ENCODE measurements around the gene MT1H. TPM values are rescaled to one million over a fixed set of nuclear protein-coding genes. Genes with fewer than 3 reads are reported as not detected.

Gene MT1H
- total and polyA plus RNA-seq, 2 donors (not counting 1 experiment from before 2014, with no cell fraction given) = not detected

GRCh38 chr16:56691885-56692284 lies 22.3 kb downstream of the MT1H start:
- H3K9me3 ChIP-seq (ENCODE audit: control extremely low read depth in 1 of 3, control insufficient read depth in 2 of 3, insufficient read depth in 1 of 3, low read length in 2 of 3) = peaks cover 0 to 17% (median 0%) of the 10 kb centered on the region in 3 donors
- intact Hi-C loops (cut with micrococcal nuclease) = no loop called here
- H3K9ac ChIP-seq (ENCODE audit: low read length) = no peak overlapping the region
- DNase-seq (no peak), ATAC-seq (ENCODE audit: low read depth) (no peak)
- H3K27me3 Mint-ChIP-seq = peaks cover 19% of the 10 kb centered on the region
- H3K4me1 Mint-ChIP-seq = no peaks in the 10 kb centered on the region
- no peak overlapping the region for H3K27ac Mint-ChIP-seq
- H3K4me3 ChIP-seq (ENCODE audit: control extremely low read depth in 1 of 5, extremely low read depth in 1 of 5, insufficient read depth in 1 of 5, low read depth in 2 of 5, low read length in 4 of 5) = no peak overlapping the region
- no peak for TF ChIP-seq EZH2 (IDR thresholded peaks at IDR 0.05; ENCODE audit: borderline replicate concordance, insufficient read depth, low read depth, low read length, poor library complexity, severe bottlenecking)
- H3K4me2 ChIP-seq (replicated peaks; ENCODE audit: low read depth, low read length, poor library complexity, severe bottlenecking) = no peak overlapping the region
- H3K27me3 ChIP-seq (replicated peaks in 1 of 4; ENCODE audit: control extremely low read depth in 1 of 4, control insufficient read depth in 3 of 4, insufficient read depth in 4 of 4, low read length in 3 of 4) = peaks cover 0 to 2% (median 0%) of the 10 kb centered on the region in 4 experiments
- H3K36me3 ChIP-seq (replicated peaks in 1 of 2; ENCODE audit: control extremely low read depth in 1 of 2, control insufficient read depth in 1 of 2, extremely low read depth in 1 of 2, insufficient read depth in 2 of 2, low read length in 1 of 2) = no peaks in the 10 kb centered on the region
- CTCF ChIA-PET = interaction anchor here (3.3 kb wide), 1 partner anchor 9 kb away, joined by 15 read pairs; no protein-coding TSS in a partner anchor
- 87% methylated on average over 4 of the region's 4 CpGs for WGBS (ENCODE audit: insufficient coverage)
- H2AFZ ChIP-seq (ENCODE audit: insufficient read depth, low read depth, low read length, poor library complexity, severe bottlenecking) = no peak overlapping the region
- H3K4me1 ChIP-seq (ENCODE audit: control insufficient read depth in 2 of 2, insufficient read depth in 2 of 2, low read length in 2 of 2) = no peaks in the 10 kb centered on the region
- no peaks in the 10 kb centered on the region for H4K20me1 ChIP-seq (ENCODE audit: control insufficient read depth, insufficient read depth, low read length, poor library complexity, severe bottlenecking)
- no peak overlapping the region for H3K27ac ChIP-seq (ENCODE audit: low read length in 2 of 2)
- H3K4me3 Mint-ChIP-seq = no peak overlapping the region
- POLR2A ChIA-PET = no interaction called here
- no peaks in the 10 kb centered on the region for H3K79me2 ChIP-seq (ENCODE audit: control insufficient read depth, insufficient read depth, low read length)
- H3K9me3 Mint-ChIP-seq (ENCODE audit: insufficient read depth) = no peaks in the 10 kb centered on the region

GRCh38 chr16:56695246-56695645 lies 25.6 kb downstream of the MT1H start:
- Histone ChIP-seq H3K27me3 (replicated peaks in 1 of 4; ENCODE audit: control extremely low read depth in 1 of 4, control insufficient read depth in 3 of 4, insufficient read depth in 4 of 4, low read length in 3 of 4) (peaks cover 0 to 2% (median 0%) of the 10 kb centered on the region in 4 experiments), H3K4me1 (ENCODE audit: control insufficient read depth in 2 of 2, insufficient read depth in 2 of 2, low read length in 2 of 2) (no peaks in the 10 kb centered on the region), H2AFZ (ENCODE audit: insufficient read depth, low read depth, low read length, poor library complexity, severe bottlenecking) (no peak overlapping the region), H3K79me2 (ENCODE audit: control insufficient read depth, insufficient read depth, low read length) (no peaks in the 10 kb centered on the region), H3K4me3 (ENCODE audit: control extremely low read depth in 1 of 5, extremely low read depth in 1 of 5, insufficient read depth in 1 of 5, low read depth in 2 of 5, low read length in 4 of 5) (no peak overlapping the region), H3K9ac (ENCODE audit: low read length) (no peak overlapping the region), H3K9me3 (ENCODE audit: control extremely low read depth in 1 of 3, control insufficient read depth in 2 of 3, insufficient read depth in 1 of 3, low read length in 2 of 3) (peaks cover 0 to 23% (median 3%) of the 10 kb centered on the region in 3 donors), H3K36me3 (replicated peaks in 1 of 2; ENCODE audit: control extremely low read depth in 1 of 2, control insufficient read depth in 1 of 2, extremely low read depth in 1 of 2, insufficient read depth in 2 of 2, low read length in 1 of 2) (no peaks in the 10 kb centered on the region), H3K27ac (ENCODE audit: low read length in 2 of 2) (no peak overlapping the region), H4K20me1 (ENCODE audit: control insufficient read depth, insufficient read depth, low read length, poor library complexity, severe bottlenecking) (no peaks in the 10 kb centered on the region), H3K4me2 (replicated peaks; ENCODE audit: low read depth, low read length, poor library complexity, severe bottlenecking) (no peak overlapping the region)
- DNase-seq = no peak
- ChIA-PET POLR2A (no interaction called here), CTCF (interaction anchor here (1.5 kb wide), 1 partner anchor 119 kb away, joined by 4 read pairs; no protein-coding TSS in a partner anchor)
- Mint-ChIP-seq H3K4me3 (no peak overlapping the region), H3K4me1 (no peaks in the 10 kb centered on the region), H3K27ac (no peak overlapping the region), H3K27me3 (peaks cover 11% of the 10 kb centered on the region), H3K9me3 (ENCODE audit: insufficient read depth) (peaks cover 7% of the 10 kb centered on the region)
- 100% methylated on average over 1 of the region's 1 CpG for WGBS (ENCODE audit: insufficient coverage)
- intact Hi-C loops (cut with micrococcal nuclease) = no loop called here
- no peak for TF ChIP-seq CTCF (IDR thresholded peaks at IDR 0.05)
- no peak for TF ChIP-seq EZH2 (IDR thresholded peaks at IDR 0.05; ENCODE audit: borderline replicate concordance, insufficient read depth, low read depth, low read length, poor library complexity, severe bottlenecking)
- no peak for ATAC-seq (ENCODE audit: low read depth)

All from B cell (primary cell).